ENCODE measurements around the gene PRSS33.

The PRSS33 gene

DNA sequence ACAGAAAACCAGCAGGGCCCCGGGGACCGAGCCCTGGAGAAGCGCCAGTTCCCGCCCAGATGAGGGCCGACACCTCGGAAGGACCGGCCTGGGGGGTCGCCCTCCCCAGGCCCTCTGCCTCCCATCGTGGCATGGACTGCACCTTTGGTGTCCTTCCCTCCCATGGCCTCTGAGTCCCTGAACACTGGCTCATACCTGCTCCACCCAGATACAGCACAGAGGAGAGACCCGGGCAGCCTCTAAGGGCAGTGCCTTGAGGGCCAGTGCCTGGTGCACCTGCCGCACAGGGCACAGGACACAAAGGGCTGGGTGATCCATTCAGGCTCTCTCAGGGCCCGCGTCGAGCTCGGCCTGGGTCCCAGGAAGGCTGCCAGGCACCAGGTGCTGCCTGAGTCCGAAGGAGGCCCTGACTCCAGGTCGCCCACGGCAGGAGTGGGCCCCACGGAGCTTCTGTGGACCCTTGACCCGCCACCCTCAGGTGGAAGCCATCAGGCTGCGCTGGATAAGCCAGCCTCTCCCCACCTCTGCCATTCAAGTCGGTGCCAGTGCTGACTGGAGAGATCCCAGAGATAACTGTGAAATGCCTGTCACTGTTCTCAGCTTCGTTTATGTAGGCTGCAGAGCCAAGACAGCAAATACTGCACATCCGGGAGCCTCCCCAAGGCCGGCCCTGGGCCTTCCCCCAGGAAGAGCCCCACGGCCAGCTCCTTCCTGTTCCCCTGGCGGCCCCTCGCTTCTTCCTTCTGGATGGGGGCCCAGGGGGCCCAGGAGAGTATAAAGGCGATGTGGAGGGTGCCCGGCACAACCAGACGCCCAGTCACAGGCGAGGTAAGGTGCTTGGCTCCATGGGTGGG lies 42.4 kb upstream of the PRSS33 start, which contains the start of gene ZG16B:
Gene ZG16B (plus strand): TSS at position 803 of the 854 bp plus-strand sequence. CDS start 139 bp downstream, outside the sequence.
- no peak within 1 kb of the TSS for H3K4me3 ChIP-seq (ENCODE audit: insufficient read length, low read depth)
- peaks cover 11% of the 10 kb centered on the region for H3K4me1 ChIP-seq (ENCODE audit: insufficient read depth, insufficient read length)
- no peak for DNase-seq (ENCODE audit: low read depth, low spot score)
- no peak within 1 kb of the TSS for H3K9ac ChIP-seq (ENCODE audit: insufficient read length, low read depth)
- no peaks in the 10 kb centered on the region for H3K27me3 ChIP-seq (ENCODE audit: insufficient read depth, insufficient read length)
- no peaks in the 10 kb centered on the region for H3K36me3 ChIP-seq (ENCODE audit: insufficient read depth, insufficient read length, low read length)
- no peaks in the 10 kb centered on the region for H3K9me3 ChIP-seq (ENCODE audit: insufficient read depth, low read length)
- TF ChIP-seq YY1 (IDR thresholded peaks at IDR 0.05; ENCODE audit: insufficient read depth, insufficient read length), result no peak
- no peak for TF ChIP-seq SUZ12 (IDR thresholded peaks at IDR 0.05; ENCODE audit: extremely low read depth, insufficient read depth, insufficient read length)

DNA sequence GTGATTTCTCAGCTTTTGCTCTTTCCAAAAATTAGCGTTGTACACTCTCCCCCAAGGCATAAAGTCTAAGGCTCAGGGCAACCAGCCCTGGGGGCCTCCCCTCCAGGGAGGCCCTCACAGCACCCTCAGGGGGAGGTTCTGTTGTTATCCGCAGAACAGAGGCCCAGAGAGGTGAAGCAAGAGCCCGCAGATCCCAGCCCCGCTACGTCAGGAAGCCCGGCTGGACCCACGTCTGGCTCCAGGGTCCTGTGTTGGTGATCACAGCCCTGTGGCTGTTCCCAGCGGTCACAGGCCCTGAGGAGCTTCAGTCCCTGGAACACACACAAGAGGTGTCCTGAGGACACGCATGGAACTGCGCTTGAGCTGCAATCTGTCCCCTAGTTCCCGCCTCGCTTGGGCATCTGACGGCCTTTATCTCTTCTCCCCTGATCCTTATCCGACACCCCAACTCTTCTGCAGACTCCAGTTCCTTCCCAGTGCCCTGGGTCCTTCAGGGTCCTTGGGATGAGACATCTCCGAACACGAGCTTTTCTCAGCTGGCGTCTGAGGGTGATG lies 41.6 kb upstream of the PRSS33 start:
- H3K9me3 ChIP-seq (ENCODE audit: insufficient read depth, low read length), result no peaks in the 10 kb centered on the region
- no peak overlapping the region for H3K4me3 ChIP-seq (ENCODE audit: insufficient read length, low read depth)
- no peak overlapping the region for H3K9ac ChIP-seq (ENCODE audit: insufficient read length, low read depth)
- H3K4me1 ChIP-seq (ENCODE audit: insufficient read depth, insufficient read length), result peaks cover 11% of the 10 kb centered on the region
- no peak for DNase-seq (ENCODE audit: low read depth, low spot score)
- TF ChIP-seq ZNF274 (IDR thresholded peaks at IDR 0.05; ENCODE audit: low read depth, low read length) (no peak), SUZ12 (IDR thresholded peaks at IDR 0.05; ENCODE audit: extremely low read depth, insufficient read depth, insufficient read length) (no peak), YY1 (IDR thresholded peaks at IDR 0.05; ENCODE audit: insufficient read depth, insufficient read length) (no peak)
- H3K36me3 ChIP-seq (ENCODE audit: insufficient read depth, insufficient read length, low read length), result no peaks in the 10 kb centered on the region
- H3K27me3 ChIP-seq (ENCODE audit: insufficient read depth, insufficient read length), result no peaks in the 10 kb centered on the region

DNA sequence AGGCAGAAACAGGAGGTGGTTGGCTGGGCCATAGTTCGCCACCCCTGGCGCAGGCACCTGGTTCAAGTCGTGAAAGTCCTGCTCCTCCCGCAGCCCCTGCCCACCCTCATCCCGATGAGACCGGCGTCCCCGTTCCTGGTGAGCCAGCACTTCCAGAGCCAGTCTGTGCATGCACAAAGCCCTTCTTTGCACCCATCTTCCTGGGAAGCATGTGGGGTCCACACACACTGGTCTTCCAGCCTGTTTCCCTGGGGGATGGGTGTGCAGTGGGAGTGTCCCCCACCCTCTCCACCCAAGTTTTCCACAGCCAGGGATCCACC lies 41.1 kb upstream of the PRSS33 start:
- no peak overlapping the region for H3K9ac ChIP-seq (ENCODE audit: insufficient read length, low read depth)
- no peak for DNase-seq (ENCODE audit: low read depth, low spot score)
- no peak overlapping the region for H3K4me3 ChIP-seq (ENCODE audit: insufficient read length, low read depth)
- no peaks in the 10 kb centered on the region for H3K9me3 ChIP-seq (ENCODE audit: insufficient read depth, low read length)
- no peaks in the 10 kb centered on the region for H3K27me3 ChIP-seq (ENCODE audit: insufficient read depth, insufficient read length)
- TF ChIP-seq ZNF274 (IDR thresholded peaks at IDR 0.05; ENCODE audit: low read depth, low read length) (no peak), SUZ12 (IDR thresholded peaks at IDR 0.05; ENCODE audit: extremely low read depth, insufficient read depth, insufficient read length) (no peak)
- H3K36me3 ChIP-seq (ENCODE audit: insufficient read depth, insufficient read length, low read length), result no peaks in the 10 kb centered on the region
- peaks cover 11% of the 10 kb centered on the region for H3K4me1 ChIP-seq (ENCODE audit: insufficient read depth, insufficient read length)

DNA sequence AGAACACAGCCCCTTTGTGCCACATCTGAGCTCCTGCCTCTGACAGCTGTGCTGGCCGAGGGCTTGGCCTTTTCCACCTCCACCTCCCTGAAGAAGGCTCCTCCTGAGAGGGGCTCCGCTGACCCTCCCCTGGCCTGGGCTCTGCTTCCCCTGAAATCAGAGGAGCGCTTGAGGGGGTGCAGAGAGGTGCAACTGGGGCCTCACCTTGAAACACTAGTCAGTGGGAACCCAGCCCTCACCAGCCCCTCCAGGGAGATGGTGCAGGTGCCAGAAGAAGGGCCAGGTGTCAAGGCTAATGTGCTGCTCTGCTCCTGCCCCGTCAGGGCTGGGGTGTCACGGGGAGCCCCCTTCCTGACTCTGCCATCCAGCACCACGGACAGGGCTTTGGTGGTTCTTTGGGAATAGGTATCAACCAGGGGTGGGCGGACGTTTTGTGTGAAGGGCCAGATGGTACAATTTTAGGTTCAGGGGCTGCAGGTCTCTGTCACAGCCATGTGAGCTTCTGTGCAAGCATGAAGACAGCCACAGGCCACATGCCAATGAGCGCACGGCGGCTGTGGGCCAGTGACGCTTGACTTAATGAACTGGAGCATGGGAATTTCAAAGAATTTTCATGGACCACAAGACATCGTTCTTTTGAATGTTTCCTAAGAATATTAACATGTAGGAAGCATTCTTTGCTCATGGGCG lies 40.6 kb upstream of the PRSS33 start:
- Histone ChIP-seq H3K4me1 (ENCODE audit: insufficient read depth, insufficient read length) (peaks cover 11% of the 10 kb centered on the region), H3K36me3 (ENCODE audit: insufficient read depth, insufficient read length, low read length) (no peaks in the 10 kb centered on the region), H3K4me3 (ENCODE audit: insufficient read length, low read depth) (no peak overlapping the region), H3K27me3 (ENCODE audit: insufficient read depth, insufficient read length) (no peaks in the 10 kb centered on the region), H3K9ac (ENCODE audit: insufficient read length, low read depth) (no peak overlapping the region), H3K9me3 (ENCODE audit: insufficient read depth, low read length) (no peaks in the 10 kb centered on the region)
- TF ChIP-seq ZNF274 (IDR thresholded peaks at IDR 0.05; ENCODE audit: low read depth, low read length) (no peak), YY1 (IDR thresholded peaks at IDR 0.05; ENCODE audit: insufficient read depth, insufficient read length) (no peak), SUZ12 (IDR thresholded peaks at IDR 0.05; ENCODE audit: extremely low read depth, insufficient read depth, insufficient read length) (no peak)
- DNase-seq (ENCODE audit: low read depth, low spot score), result no peak

DNA sequence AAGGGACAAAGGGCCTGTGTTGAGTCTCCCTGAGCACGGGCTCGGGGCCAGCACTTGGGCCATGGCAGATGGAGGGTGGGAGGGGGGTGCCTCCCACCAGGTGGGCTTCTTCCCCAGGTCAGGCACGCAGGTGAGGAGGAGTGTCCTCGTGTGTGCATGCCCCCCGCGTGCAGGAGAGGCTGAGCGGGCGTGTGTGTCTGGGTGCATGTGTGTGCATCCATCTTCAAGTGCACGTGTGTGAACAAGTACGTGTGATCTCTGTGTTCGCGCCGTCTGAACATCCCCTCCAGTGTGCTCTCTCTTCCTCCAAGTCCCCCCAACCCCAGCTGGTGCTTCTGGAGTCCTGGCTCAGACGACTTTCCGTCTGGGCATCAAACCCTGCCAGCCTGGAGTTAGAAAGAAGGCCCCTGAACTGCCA lies 40.0 kb upstream of the PRSS33 start:
- Histone ChIP-seq H3K9me3 (ENCODE audit: insufficient read depth, low read length) (no peaks in the 10 kb centered on the region), H3K27me3 (ENCODE audit: insufficient read depth, insufficient read length) (no peaks in the 10 kb centered on the region), H3K9ac (ENCODE audit: insufficient read length, low read depth) (no peak overlapping the region), H3K36me3 (ENCODE audit: insufficient read depth, insufficient read length, low read length) (no peaks in the 10 kb centered on the region), H3K4me1 (ENCODE audit: insufficient read depth, insufficient read length) (peaks cover 11% of the 10 kb centered on the region), H3K4me3 (ENCODE audit: insufficient read length, low read depth) (no peak overlapping the region)
- no peak for DNase-seq (ENCODE audit: low read depth, low spot score)
- TF ChIP-seq YY1 (IDR thresholded peaks at IDR 0.05; ENCODE audit: insufficient read depth, insufficient read length), result no peak
- TF ChIP-seq ZNF274 (IDR thresholded peaks at IDR 0.05; ENCODE audit: low read depth, low read length), result no peak
- no peak for TF ChIP-seq SUZ12 (IDR thresholded peaks at IDR 0.05; ENCODE audit: extremely low read depth, insufficient read depth, insufficient read length)

DNA sequence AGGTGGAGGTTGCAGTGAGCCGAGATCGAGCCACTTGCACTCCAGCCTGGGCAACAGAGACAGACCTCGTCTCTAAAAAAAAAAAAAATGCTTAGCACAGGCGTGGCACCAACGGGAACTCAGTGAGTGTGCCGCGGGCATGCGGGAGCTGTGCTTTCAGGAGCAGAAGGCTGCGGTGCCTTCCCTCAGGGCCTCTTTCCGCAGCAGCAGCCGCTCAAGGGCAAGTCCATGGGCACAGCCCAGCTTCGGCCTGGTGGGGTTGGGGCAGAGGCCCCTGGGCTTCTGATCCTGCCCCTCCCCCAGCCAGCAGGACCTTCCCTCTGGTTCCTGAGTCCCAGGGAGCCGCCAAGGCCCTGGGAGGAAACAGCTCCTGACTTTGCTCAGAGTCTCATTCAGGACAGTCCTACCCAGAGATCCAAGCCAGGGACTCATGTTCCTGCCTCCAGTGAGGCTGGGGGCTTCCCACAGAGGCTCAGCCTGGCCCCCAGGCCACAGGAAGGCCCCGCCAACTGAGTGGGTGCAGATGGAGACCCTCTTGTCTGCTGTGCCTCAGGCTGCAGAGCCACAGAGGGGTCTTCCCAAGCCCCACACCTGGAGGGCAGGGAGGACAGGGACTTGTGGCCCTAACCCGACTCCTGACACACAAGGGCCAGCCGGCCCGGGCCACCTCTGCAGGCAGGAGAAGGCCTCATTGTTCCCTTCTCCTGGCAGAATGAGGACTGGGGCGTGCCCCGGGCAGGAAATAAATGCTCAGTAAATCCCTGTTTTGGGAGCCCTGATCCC lies 39.4 kb upstream of the PRSS33 start:
- Histone ChIP-seq H3K27me3 (ENCODE audit: insufficient read depth, insufficient read length) (no peaks in the 10 kb centered on the region), H3K9ac (ENCODE audit: insufficient read length, low read depth) (peak overlapping the region; percentile 26), H3K9me3 (ENCODE audit: insufficient read depth, low read length) (no peaks in the 10 kb centered on the region), H3K4me3 (ENCODE audit: insufficient read length, low read depth) (no peak overlapping the region), H3K4me1 (ENCODE audit: insufficient read depth, insufficient read length) (peaks cover 11% of the 10 kb centered on the region), H3K36me3 (ENCODE audit: insufficient read depth, insufficient read length, low read length) (no peaks in the 10 kb centered on the region)
- DNase-seq (ENCODE audit: low read depth, low spot score), result no peak
- TF ChIP-seq ZNF274 (IDR thresholded peaks at IDR 0.05; ENCODE audit: low read depth, low read length), result no peak

DNA sequence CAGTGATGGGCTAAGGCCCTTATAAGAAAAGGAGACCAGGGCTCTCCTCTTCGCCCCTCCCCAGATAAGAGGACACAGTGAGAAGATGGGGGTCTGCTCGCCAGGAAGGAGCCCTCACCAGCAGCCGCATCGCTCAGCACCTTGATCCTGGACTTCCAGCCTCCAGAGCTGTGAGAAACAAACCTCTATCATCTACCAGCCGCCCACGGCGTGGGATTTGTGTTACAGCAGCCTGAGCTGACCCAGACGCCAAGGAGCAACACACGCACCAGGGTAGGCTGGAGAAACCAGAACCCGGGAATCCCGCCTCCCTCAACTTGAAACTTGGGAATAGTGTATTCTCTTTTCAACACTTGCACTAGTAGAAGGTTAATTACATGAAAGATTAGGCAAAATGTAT lies 38.5 kb upstream of the PRSS33 start:
- TF ChIP-seq YY1 (IDR thresholded peaks at IDR 0.05; ENCODE audit: insufficient read depth, insufficient read length) (no peak), SUZ12 (IDR thresholded peaks at IDR 0.05; ENCODE audit: extremely low read depth, insufficient read depth, insufficient read length) (no peak), ZNF274 (IDR thresholded peaks at IDR 0.05; ENCODE audit: low read depth, low read length) (no peak)
- peaks cover 12% of the 10 kb centered on the region for H3K4me1 ChIP-seq (ENCODE audit: insufficient read depth, insufficient read length)
- H3K4me3 ChIP-seq (ENCODE audit: insufficient read length, low read depth), result no peak overlapping the region
- no peaks in the 10 kb centered on the region for H3K36me3 ChIP-seq (ENCODE audit: insufficient read depth, insufficient read length, low read length)
- H3K9me3 ChIP-seq (ENCODE audit: insufficient read depth, low read length), result no peaks in the 10 kb centered on the region
- no peak for DNase-seq (ENCODE audit: low read depth, low spot score)
- no peak overlapping the region for H3K9ac ChIP-seq (ENCODE audit: insufficient read length, low read depth)
- H3K27me3 ChIP-seq (ENCODE audit: insufficient read depth, insufficient read length), result no peaks in the 10 kb centered on the region

All from NT2/D1 (cell line).